MM.1S (cell line): Measurements from ENCODE around the gene GATAD2A.

Experiments used
- DNase-seq: peaks from one replicate; pipeline ENCODE4 v3.0.0-alpha.2; 2015
- H2AFZ ChIP-seq: fragments of 300-600 bp; sonication (generic); 2 replicates; pipeline ENCODE4 v1.6.0; 2016; ENCODE audit warnings: antibody characterized with exemption, low read length
- H3F3A ChIP-seq: fragments of 300-600 bp; sonication (generic); 2 replicates; pipeline ENCODE4 v1.6.1; 2016; ENCODE audit warnings: mild to moderate bottlenecking, antibody characterized with exemption, low read length, moderate library complexity, mixed read lengths; ENCODE audit not compliant: insufficient read depth
- H3K27ac ChIP-seq: fragments of 300-600 bp; sonication (generic); 2 replicates; pipeline ENCODE4 v1.5.1; 2016; ENCODE audit warnings: mild to moderate bottlenecking, low read length
- H3K27me3 ChIP-seq: fragments of 300-600 bp; sonication (generic); replicated peaks from 2 replicates; pipeline ENCODE4 v1.6.0; 2016; ENCODE audit warnings: low read length; ENCODE audit not compliant: insufficient read depth
- H3K36me3 ChIP-seq: fragments of 300-600 bp; sonication (generic); replicated peaks from 2 replicates; pipeline ENCODE4 v1.6.1; 2016; ENCODE audit warnings: mild to moderate bottlenecking, low read length, mixed read lengths; ENCODE audit not compliant: insufficient read depth
- H3K4me1 ChIP-seq: fragments of 300-600 bp; sonication (generic); 2 replicates; pipeline ENCODE4 v1.6.1; 2016; ENCODE audit warnings: low read length, mixed read lengths
- H3K4me2 ChIP-seq: fragments of 300-600 bp; sonication (generic); 2 replicates; pipeline ENCODE4 v1.6.0; 2016; ENCODE audit warnings: low read depth, low read length
- H3K4me3 ChIP-seq: fragments of 300-600 bp; sonication (generic); 2 replicates; pipeline ENCODE4 v1.5.1; 2016; ENCODE audit warnings: low read length, mixed read lengths
- H3K79me2 ChIP-seq: fragments of 300-600 bp; sonication (generic); 2 replicates; pipeline ENCODE4 v1.6.1; 2016; ENCODE audit warnings: mixed run types, low read length, mixed read lengths
- H3K9ac ChIP-seq: fragments of 300-600 bp; sonication (generic); 2 replicates; pipeline ENCODE4 v1.6.1; 2016; ENCODE audit warnings: low read length, mixed read lengths
- H3K9me2 ChIP-seq: fragments of 300-600 bp; sonication (generic); replicated peaks from 2 replicates; pipeline ENCODE4 v1.6.1; 2016; ENCODE audit warnings: mild to moderate bottlenecking, low read length, mixed read lengths; ENCODE audit not compliant: insufficient read depth
- H3K9me3 ChIP-seq: fragments of 300-600 bp; sonication (generic); replicated peaks from 2 replicates; pipeline ENCODE4 v1.6.1; 2016; ENCODE audit warnings: mild to moderate bottlenecking, low read length, mixed read lengths; ENCODE audit not compliant: insufficient read depth
- H4K20me1 ChIP-seq: fragments of 300-600 bp; sonication (generic); 2 replicates; pipeline ENCODE4 v1.6.1; 2016; ENCODE audit warnings: mild to moderate bottlenecking, low read length, moderate library complexity, mixed read lengths; ENCODE audit not compliant: insufficient read depth
- EZH2 ChIP-seq: fragments of 300-600 bp; sonication (generic); optimal IDR thresholded peaks from 2 replicates; pipeline ENCODE3; 2017; ENCODE audit warnings: low read depth, mild to moderate bottlenecking, antibody characterized with exemption, low read length, mixed read lengths
- EZH2phosphoT487 ChIP-seq: fragments of 300-600 bp; sonication (generic); IDR thresholded peaks from 2 replicates; pipeline ENCODE4 v1.6.1; 2018; ENCODE audit warnings: antibody characterized with exemption, low read length
- TF ChIP-seq, protein P1 (sequence below): fragments of 300-600 bp; sonication (generic); IDR thresholded peaks from 2 replicates; pipeline ENCODE4 v1.5.1; 2016; ENCODE audit warnings: antibody characterized with exemption, low read length, mixed read lengths

GATAD2A gene

DNA sequence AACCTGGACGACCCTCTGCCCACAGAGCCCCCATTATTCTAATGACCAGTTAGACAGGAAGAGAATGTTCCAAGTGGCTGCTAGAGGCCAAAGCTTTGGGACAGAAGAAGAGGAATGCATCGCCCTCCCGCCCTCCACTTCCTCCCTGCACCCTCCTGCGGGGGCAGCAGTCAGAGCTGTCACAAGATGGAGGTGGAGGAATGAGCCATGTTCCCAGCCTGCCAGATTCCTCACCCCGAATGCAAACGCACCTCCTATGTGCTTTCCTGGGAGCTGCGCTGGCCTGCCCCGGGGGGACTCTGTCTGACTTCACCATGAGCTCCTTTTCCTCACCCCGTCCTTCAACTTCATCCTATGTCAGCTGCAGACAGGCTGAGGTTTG lies 124.9 kb downstream of the GATAD2A start:
- DNase-seq = no peak
- Histone ChIP-seq H3K4me3 (no peak overlapping the region), H3K36me3 (no peaks in the 10 kb centered on the region), H2AFZ (no peak overlapping the region), H3K9me3 (no peaks in the 10 kb centered on the region), H3K4me1 (no peaks in the 10 kb centered on the region), H3F3A (no peaks in the 10 kb centered on the region), H3K27ac (no peak overlapping the region), H3K9me2 (no peaks in the 10 kb centered on the region), H3K79me2 (no peaks in the 10 kb centered on the region), H3K9ac (no peak overlapping the region), H3K27me3 (no peaks in the 10 kb centered on the region), H4K20me1 (no peaks in the 10 kb centered on the region), H3K4me2 (no peak overlapping the region)
- no peak for TF ChIP-seq EZH2phosphoT487
- TF ChIP-seq, protein P1, sequence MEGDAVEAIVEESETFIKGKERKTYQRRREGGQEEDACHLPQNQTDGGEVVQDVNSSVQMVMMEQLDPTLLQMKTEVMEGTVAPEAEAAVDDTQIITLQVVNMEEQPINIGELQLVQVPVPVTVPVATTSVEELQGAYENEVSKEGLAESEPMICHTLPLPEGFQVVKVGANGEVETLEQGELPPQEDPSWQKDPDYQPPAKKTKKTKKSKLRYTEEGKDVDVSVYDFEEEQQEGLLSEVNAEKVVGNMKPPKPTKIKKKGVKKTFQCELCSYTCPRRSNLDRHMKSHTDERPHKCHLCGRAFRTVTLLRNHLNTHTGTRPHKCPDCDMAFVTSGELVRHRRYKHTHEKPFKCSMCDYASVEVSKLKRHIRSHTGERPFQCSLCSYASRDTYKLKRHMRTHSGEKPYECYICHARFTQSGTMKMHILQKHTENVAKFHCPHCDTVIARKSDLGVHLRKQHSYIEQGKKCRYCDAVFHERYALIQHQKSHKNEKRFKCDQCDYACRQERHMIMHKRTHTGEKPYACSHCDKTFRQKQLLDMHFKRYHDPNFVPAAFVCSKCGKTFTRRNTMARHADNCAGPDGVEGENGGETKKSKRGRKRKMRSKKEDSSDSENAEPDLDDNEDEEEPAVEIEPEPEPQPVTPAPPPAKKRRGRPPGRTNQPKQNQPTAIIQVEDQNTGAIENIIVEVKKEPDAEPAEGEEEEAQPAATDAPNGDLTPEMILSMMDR = no peak
- TF ChIP-seq EZH2 = no peak

GRCh38 chr19:19530889-19531288 lies 125.4 kb downstream of the GATAD2A start:
- Histone ChIP-seq H3K27me3 (no peaks in the 10 kb centered on the region), H2AFZ (no peak overlapping the region), H3K9me2 (no peaks in the 10 kb centered on the region), H3F3A (no peaks in the 10 kb centered on the region), H3K9ac (no peak overlapping the region), H3K9me3 (no peaks in the 10 kb centered on the region), H3K36me3 (no peaks in the 10 kb centered on the region), H3K4me2 (no peak overlapping the region), H3K27ac (no peak overlapping the region), H3K4me1 (no peaks in the 10 kb centered on the region), H3K79me2 (no peaks in the 10 kb centered on the region), H3K4me3 (no peak overlapping the region), H4K20me1 (no peaks in the 10 kb centered on the region)
- TF ChIP-seq, protein P1 = no peak
- TF ChIP-seq EZH2 (no peak), EZH2phosphoT487 (no peak)
- no peak for DNase-seq

GRCh38 chr19:19531951-19532805 lies 126.7 kb downstream of the GATAD2A start:
- Histone ChIP-seq H3K4me2 (peak overlapping the region; percentile 26; the same call in 1 of the 2 replicates), H3K27ac (no peak overlapping the region), H2AFZ (no peak overlapping the region), H3K9ac (no peak overlapping the region), H3K9me2 (no peaks in the 10 kb centered on the region), H3K9me3 (no peaks in the 10 kb centered on the region), H3K27me3 (no peaks in the 10 kb centered on the region), H3K36me3 (no peaks in the 10 kb centered on the region), H3K79me2 (no peaks in the 10 kb centered on the region), H3F3A (no peaks in the 10 kb centered on the region), H3K4me1 (no peaks in the 10 kb centered on the region), H3K4me3 (no peak overlapping the region), H4K20me1 (no peaks in the 10 kb centered on the region)
- TF ChIP-seq EZH2phosphoT487 = no peak
- no peak for TF ChIP-seq EZH2
- TF ChIP-seq, protein P1 = peak; percentile 98
- peak; percentile 66 for DNase-seq
